Measurements from ENCODE around the gene PRDM16. TPM values are rescaled to one million over a fixed set of nuclear protein-coding genes. Genes with fewer than 3 reads are reported as not detected.

Gene PRDM16
- total RNA-seq, 1 donor from 2014 or later, result 0.43 TPM

- Histone ChIP-seq H3K4me1 (ENCODE audit: insufficient read depth, low read length) (peaks cover 4% of the 10 kb centered on the region), H3K4me3 (ENCODE audit: insufficient read depth, low read depth, low read length) (no peak overlapping the region), H2AFZ (ENCODE audit: low read depth, low read length) (no peak overlapping the region), H3K27me3 (ENCODE audit: insufficient read depth, low read length) (peaks cover 9% of the 10 kb centered on the region), H3K9ac (ENCODE audit: low read length) (no peak overlapping the region), H3K79me2 (ENCODE audit: insufficient read depth, low read length) (no peaks in the 10 kb centered on the region), H3K4me2 (ENCODE audit: low read length) (no peak overlapping the region), H3K27ac (ENCODE audit: low read depth, low read length) (no peak overlapping the region), H4K20me1 (ENCODE audit: insufficient read depth, low read length) (peaks cover 29% of the 10 kb centered on the region), H3K36me3 (ENCODE audit: insufficient read depth, low read length) (no peaks in the 10 kb centered on the region), H3K9me3 (ENCODE audit: insufficient read depth, low read depth, low read length) (no peaks in the 10 kb centered on the region)
- Mint-ChIP-seq H3K4me1 (ENCODE audit: low read depth, unreplicated experiment) (no peaks in the 10 kb centered on the region), H3K27ac (ENCODE audit: unreplicated experiment) (no peak overlapping the region), H3K27me3 (ENCODE audit: low read depth, unreplicated experiment) (peaks cover 43% of the 10 kb centered on the region), H3K36me3 (ENCODE audit: low read depth, unreplicated experiment) (no peaks in the 10 kb centered on the region), H3K9me3 (ENCODE audit: unreplicated experiment) (no peaks in the 10 kb centered on the region), H3K4me3 (ENCODE audit: unreplicated experiment) (no peak overlapping the region)
- no peak for FAIRE-seq
- TF ChIP-seq EZH2 (IDR thresholded peaks at IDR 0.05; ENCODE audit: insufficient read depth, low read length), result no peak
- TF ChIP-seq, protein P1, sequence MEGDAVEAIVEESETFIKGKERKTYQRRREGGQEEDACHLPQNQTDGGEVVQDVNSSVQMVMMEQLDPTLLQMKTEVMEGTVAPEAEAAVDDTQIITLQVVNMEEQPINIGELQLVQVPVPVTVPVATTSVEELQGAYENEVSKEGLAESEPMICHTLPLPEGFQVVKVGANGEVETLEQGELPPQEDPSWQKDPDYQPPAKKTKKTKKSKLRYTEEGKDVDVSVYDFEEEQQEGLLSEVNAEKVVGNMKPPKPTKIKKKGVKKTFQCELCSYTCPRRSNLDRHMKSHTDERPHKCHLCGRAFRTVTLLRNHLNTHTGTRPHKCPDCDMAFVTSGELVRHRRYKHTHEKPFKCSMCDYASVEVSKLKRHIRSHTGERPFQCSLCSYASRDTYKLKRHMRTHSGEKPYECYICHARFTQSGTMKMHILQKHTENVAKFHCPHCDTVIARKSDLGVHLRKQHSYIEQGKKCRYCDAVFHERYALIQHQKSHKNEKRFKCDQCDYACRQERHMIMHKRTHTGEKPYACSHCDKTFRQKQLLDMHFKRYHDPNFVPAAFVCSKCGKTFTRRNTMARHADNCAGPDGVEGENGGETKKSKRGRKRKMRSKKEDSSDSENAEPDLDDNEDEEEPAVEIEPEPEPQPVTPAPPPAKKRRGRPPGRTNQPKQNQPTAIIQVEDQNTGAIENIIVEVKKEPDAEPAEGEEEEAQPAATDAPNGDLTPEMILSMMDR (IDR thresholded peaks at IDR 0.05; ENCODE audit: insufficient read depth, low read depth, low read length), result no peak
- no peak for DNase-seq (ENCODE audit: low read depth)
Observed at GRCh38 chr1:3248155-3249141, 179.4 kb downstream of the PRDM16 start.

DNA sequence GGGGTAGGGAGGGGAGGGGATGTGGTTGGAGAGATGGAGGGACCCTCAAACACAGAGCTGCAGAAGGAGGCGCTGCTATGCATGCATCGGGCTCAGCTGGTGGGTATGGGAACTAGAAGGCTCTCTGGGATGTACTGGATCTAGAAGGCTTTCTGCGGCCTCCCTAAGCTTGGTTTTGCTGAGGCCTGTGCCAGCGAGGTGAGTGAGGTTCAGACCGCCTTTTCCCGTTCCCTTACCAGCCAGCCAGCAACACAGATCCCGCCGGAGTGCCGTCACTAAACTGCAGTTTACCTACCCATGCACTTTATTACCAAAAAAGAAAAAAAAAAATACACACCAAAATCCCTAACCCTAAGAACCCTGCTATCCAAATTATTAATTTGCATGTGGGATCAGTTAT lies 180.2 kb downstream of the PRDM16 start:
- TF ChIP-seq, protein P1 (IDR thresholded peaks at IDR 0.05; ENCODE audit: insufficient read depth, low read depth, low read length), result no peak
- TF ChIP-seq EZH2 (IDR thresholded peaks at IDR 0.05; ENCODE audit: insufficient read depth, low read length), result no peak
- H2AFZ ChIP-seq (ENCODE audit: low read depth, low read length), result no peak overlapping the region
- H3K4me1 ChIP-seq (ENCODE audit: insufficient read depth, low read length), result peaks cover 4% of the 10 kb centered on the region
- H3K9me3 Mint-ChIP-seq (ENCODE audit: unreplicated experiment), result peaks cover 4% of the 10 kb centered on the region
- no peak overlapping the region for H3K4me2 ChIP-seq (ENCODE audit: low read length)
- H4K20me1 ChIP-seq (ENCODE audit: insufficient read depth, low read length), result peaks cover 29% of the 10 kb centered on the region
- no peaks in the 10 kb centered on the region for H3K9me3 ChIP-seq (ENCODE audit: insufficient read depth, low read depth, low read length)
- peaks cover 9% of the 10 kb centered on the region for H3K27me3 ChIP-seq (ENCODE audit: insufficient read depth, low read length)
- no peak overlapping the region for H3K9ac ChIP-seq (ENCODE audit: low read length)
- no peaks in the 10 kb centered on the region for H3K36me3 ChIP-seq (ENCODE audit: insufficient read depth, low read length)
- H3K36me3 Mint-ChIP-seq (ENCODE audit: low read depth, unreplicated experiment), result no peaks in the 10 kb centered on the region
- H3K27ac ChIP-seq (ENCODE audit: low read depth, low read length), result no peak overlapping the region
- no peak for FAIRE-seq
- H3K27ac Mint-ChIP-seq (ENCODE audit: unreplicated experiment), result no peak overlapping the region
- peaks cover 42% of the 10 kb centered on the region for H3K27me3 Mint-ChIP-seq (ENCODE audit: low read depth, unreplicated experiment)
- H3K4me3 ChIP-seq (ENCODE audit: insufficient read depth, low read depth, low read length), result no peak overlapping the region
- DNase-seq (ENCODE audit: low read depth), result no peak
- no peak overlapping the region for H3K4me3 Mint-ChIP-seq (ENCODE audit: unreplicated experiment)
- no peaks in the 10 kb centered on the region for H3K79me2 ChIP-seq (ENCODE audit: insufficient read depth, low read length)
- no peaks in the 10 kb centered on the region for H3K4me1 Mint-ChIP-seq (ENCODE audit: low read depth, unreplicated experiment)

Data from astrocyte (in vitro differentiated cells and primary cell).